ENCODE measurements around the gene C9orf50.
A peak's percentile ranks its signal among the peaks of the same experiment; 100 is the strongest.

DNA sequence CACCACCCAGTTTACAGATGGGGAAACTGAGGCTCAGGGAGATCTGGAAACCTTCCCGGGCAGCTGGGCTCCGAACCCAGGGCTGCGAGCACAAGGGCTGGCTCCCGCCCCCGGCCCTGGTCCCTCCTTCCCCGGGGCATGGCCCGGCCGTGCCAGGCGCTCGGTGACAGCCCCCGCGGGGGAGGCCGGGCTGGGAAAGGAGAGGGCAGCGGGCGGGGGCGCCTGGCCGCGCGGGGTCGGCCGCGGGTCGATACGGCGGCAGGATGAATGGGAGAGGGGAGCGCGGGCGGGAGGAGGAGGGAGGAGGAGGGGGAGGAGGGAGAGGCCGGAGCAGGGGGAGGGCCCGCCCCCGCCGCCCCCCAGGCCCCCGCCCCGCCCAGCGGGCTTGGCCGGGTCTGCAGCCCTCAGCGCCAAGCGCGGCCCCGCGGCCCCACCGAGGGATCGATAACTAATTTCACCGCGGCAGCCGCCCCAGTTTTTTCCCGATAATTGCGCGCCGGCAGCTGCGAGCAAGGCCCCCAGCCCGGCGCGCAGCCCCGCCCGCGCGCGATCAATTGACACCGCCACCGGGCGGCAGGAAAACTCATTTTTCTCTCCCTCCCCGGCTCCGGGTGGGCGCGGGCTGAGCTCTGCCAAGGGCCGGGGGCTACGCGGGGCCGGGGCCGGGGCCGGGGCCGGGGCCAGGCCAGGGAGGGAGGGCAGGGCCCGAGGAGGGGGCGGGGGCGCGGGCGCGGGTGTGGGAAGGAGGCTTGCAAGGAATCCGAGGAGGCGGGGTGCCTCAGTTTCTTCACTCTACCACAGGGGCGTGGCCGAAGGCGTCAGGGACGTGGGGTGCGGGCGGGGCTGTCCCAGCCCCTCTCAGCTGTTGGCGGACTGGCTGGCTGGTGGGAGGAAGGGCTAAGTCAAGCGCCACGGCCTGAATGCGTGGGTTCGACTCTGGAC, 52.1 kb downstream of the C9orf50 start:
- no peak for TF ChIP-seq USF2 (IDR thresholded peaks at IDR 0.05)
- TF ChIP-seq CTCF (IDR thresholded peaks at IDR 0.05): no peak
- no peak for TF ChIP-seq CHD2 (IDR thresholded peaks at IDR 0.05; ENCODE audit: low read length, partially characterized antibody)
- TF ChIP-seq JUNB (IDR thresholded peaks at IDR 0.05): no peak
- TF ChIP-seq POLR2A (IDR thresholded peaks at IDR 0.05; ENCODE audit: low read length): no peak
- TF ChIP-seq REST (IDR thresholded peaks at IDR 0.05): no peak
- TF ChIP-seq PHF8 (IDR thresholded peaks at IDR 0.05; ENCODE audit: borderline replicate concordance, low read depth): no peak
- TF ChIP-seq EP300 (IDR thresholded peaks at IDR 0.05): peak in 1 of 2 experiments; percentile 57; a peak in 3 of 5 replicates
- no peak for TF ChIP-seq RNF2 (IDR thresholded peaks at IDR 0.05; ENCODE audit: borderline replicate concordance, low read depth)
- TF ChIP-seq TFCP2L1 (CRISPR knock-in tag; IDR thresholded peaks at IDR 0.05): no peak

All from A549 (cell line).